HG03095 (cell line): ENCODE results near the gene RASGRP3.

Source experiments
- ATAC-seq: cut with Tn5 transposase; IDR thresholded peaks from one replicate; pipeline ENCODE4 v1.9.1; 2021; ENCODE audit warnings: moderate library complexity; ENCODE audit not compliant: unreplicated experiment

The RASGRP3 gene

DNA sequence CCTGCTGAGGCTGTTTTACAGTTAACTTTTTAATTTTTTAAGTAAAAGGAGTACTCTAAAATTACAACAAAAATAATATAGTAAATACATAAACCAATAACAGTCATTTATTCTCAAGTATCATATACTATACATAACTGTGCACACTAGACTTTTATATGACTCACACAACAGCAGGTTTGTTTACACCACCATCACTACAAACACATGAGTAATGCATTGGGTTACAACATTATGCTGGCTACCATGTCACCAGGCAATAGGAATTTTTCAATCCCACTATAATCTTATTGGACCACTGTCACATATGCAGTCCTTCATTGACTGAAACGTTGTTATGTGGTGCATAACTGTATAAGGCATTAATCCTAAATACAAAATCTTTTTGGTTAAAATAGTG lies 42.5 kb downstream of the RASGRP3 start:
- ATAC-seq: no peak

- ATAC-seq: no peak
These were observed 45.4 kb downstream of the RASGRP3 start for GRCh38 chr2:33521791-33522281.

DNA sequence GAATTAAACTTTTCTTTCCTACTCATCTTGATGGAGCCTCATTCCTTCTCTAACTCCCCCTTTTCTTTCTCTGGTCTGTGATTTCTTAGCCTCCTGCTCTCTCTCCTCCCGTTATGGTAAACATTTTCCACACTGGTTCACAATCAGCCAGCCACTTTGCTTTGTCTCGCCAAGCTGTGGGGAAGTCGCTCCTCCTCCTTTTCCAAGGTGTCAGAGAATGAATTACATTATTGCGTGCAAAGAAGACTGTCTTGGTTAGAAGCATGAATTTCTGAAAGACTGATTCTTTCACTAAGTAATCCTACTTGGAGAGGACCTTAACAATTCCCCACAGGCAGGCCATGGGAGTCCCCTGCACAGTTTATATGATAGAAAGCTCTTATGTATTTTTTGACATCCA lies 46.1 kb downstream of the RASGRP3 start:
- ATAC-seq: no peak

GRCh38 chr2:33525666-33526065 lies 49.2 kb downstream of the RASGRP3 start:
- ATAC-seq: no peak

- no peak for ATAC-seq
These were observed 49.7 kb downstream of the RASGRP3 start for GRCh38 chr2:33526132-33526531.

GRCh38 chr2:33526921-33527320 lies 50.5 kb downstream of the RASGRP3 start:
- no peak for ATAC-seq

GRCh38 chr2:33528441-33528950 lies 52.0 kb downstream of the RASGRP3 start:
- no peak for ATAC-seq

GRCh38 chr2:33529771-33530481 lies 53.5 kb downstream of the RASGRP3 start:
- ATAC-seq: peak; percentile 21

- ATAC-seq: peak; percentile 32
These were observed 54.5 kb downstream of the RASGRP3 start for GRCh38 chr2:33530690-33531548.

DNA sequence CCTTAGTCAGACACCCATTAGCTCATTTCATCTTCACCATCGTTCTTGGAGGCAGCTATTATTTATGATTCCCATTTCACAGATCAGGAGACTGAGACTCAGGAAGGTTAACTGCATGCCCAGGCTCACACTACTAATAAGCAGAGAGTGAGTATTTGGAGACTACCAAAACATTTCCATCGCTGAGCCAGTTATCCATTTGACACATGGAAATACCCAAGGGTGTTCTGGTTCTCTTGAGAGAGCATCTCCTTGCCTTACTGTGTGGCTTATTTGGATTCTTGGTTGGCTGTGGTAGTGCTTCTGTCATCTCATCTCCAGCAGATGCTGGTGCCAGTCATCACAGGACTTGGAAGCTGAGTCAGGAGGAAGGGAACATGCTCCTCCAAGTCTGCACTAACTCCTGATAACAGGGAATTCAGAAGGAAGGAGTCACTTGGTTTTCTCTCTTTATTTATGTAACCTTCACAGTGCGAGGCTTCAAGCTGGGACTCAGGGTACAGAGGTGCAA lies 55.2 kb downstream of the RASGRP3 start:
- no peak for ATAC-seq

- ATAC-seq: no peak
These were observed 55.7 kb downstream of the RASGRP3 start for GRCh38 chr2:33532146-33532545.

- no peak for ATAC-seq
These were observed 56.5 kb downstream of the RASGRP3 start for GRCh38 chr2:33532966-33533365.

GRCh38 chr2:33535421-33535820 lies 59.0 kb downstream of the RASGRP3 start:
- no peak for ATAC-seq

- ATAC-seq: no peak
These were observed 64.8 kb downstream of the RASGRP3 start for GRCh38 chr2:33541243-33541642.

GRCh38 chr2:33550206-33550605 lies 73.8 kb downstream of the RASGRP3 start:
- ATAC-seq: no peak

GRCh38 chr2:33552758-33553461 lies 76.5 kb downstream of the RASGRP3 start:
- no peak for ATAC-seq

GRCh38 chr2:33555681-33556080 lies 79.2 kb downstream of the RASGRP3 start:
- no peak for ATAC-seq

GRCh38 chr2:33559328-33559727 lies 82.9 kb downstream of the RASGRP3 start:
- ATAC-seq: no peak

DNA sequence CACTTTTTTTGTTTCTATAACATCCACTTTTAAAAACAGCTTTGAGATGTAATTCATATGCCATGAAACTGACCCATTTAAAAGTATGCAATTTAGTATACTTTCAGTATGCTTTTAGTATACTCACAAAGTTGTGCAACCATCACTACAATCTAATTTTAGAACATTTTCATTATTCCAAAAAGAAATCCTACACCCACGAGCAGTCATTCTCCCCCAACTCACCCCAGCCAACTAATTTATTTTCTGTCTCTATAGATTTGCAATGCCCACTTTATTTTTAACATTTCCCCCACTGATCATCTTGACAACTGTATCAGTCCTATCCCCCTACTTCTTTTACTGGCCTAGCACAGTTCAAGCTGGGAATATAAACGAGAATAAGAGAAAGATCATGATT lies 83.6 kb downstream of the RASGRP3 start:
- ATAC-seq: no peak

- ATAC-seq: no peak
These were observed 85.4 kb downstream of the RASGRP3 start for GRCh38 chr2:33561872-33562271.

GRCh38 chr2:33570681-33571080 lies 94.2 kb downstream of the RASGRP3 start:
- ATAC-seq: no peak
